GM13977 (cell line): Measurements from ENCODE around the gene SMYD3.

Source experiments
- DNase-seq: peaks from one replicate; pipeline ENCODE4 v3.0.0; 2012; ENCODE audit warnings: low spot score
- CTCF ChIP-seq: IDR thresholded peaks from 2 replicates; pipeline ENCODE4 v1.5.1; 2012; ENCODE audit warnings: mild to moderate bottlenecking, control low read depth; ENCODE audit not compliant: insufficient read depth; ENCODE audit errors: extremely low read depth, missing control alignments
- in situ Hi-C: fragments of 300-500 bp; cut with MboI; formaldehyde crosslinking; loops from one replicate; pipeline ENCODE4 v1.12.0; 2022; ENCODE audit warnings: low sequenced_read_pairs, low pct_unique_long_range_greater_than_20kb, mixed read lengths, inconsistent platforms; ENCODE audit not compliant: unreplicated experiment

SMYD3 gene

GRCh38 chr1:246318036-246318359 is 189.1 kb downstream of the SMYD3 start:
- DNase-seq = no peak
- no peak for TF ChIP-seq CTCF
- in situ Hi-C loops = no loop called here

- TF ChIP-seq CTCF = no peak
- DNase-seq = no peak
- in situ Hi-C loops = no loop called here
These were observed 189.6 kb downstream of the SMYD3 start for GRCh38 chr1:246317332-246318035.

GRCh38 chr1:246311461-246311860 is 195.6 kb downstream of the SMYD3 start:
- DNase-seq = no peak
- TF ChIP-seq CTCF = no peak
- in situ Hi-C loops = no loop called here

- TF ChIP-seq CTCF = no peak
- DNase-seq = no peak
- in situ Hi-C loops = no loop called here
These were observed 197.7 kb downstream of the SMYD3 start for GRCh38 chr1:246309247-246309884.

- no peak for TF ChIP-seq CTCF
- in situ Hi-C loops = no loop called here
- no peak for DNase-seq
These were observed 198.5 kb downstream of the SMYD3 start for GRCh38 chr1:246308533-246309075.

GRCh38 chr1:246306415-246307037 is 200.6 kb downstream of the SMYD3 start:
- no peak for TF ChIP-seq CTCF
- DNase-seq = no peak
- in situ Hi-C loops = no loop called here
